GM12872 (cell line): ENCODE measurements around the gene ZNF324.

Source experiments
- CTCF ChIP-seq: IDR thresholded peaks from 3 replicates; pipeline ENCODE4 v1.5.1; 2011; ENCODE audit warnings: low read depth, mild to moderate bottlenecking, low read length, moderate library complexity; ENCODE audit not compliant: insufficient read depth

The ZNF324 gene

GRCh38 chr19:58516246-58516836, 49.5 kb downstream of the ZNF324 start:
- TF ChIP-seq CTCF = no peak

DNA sequence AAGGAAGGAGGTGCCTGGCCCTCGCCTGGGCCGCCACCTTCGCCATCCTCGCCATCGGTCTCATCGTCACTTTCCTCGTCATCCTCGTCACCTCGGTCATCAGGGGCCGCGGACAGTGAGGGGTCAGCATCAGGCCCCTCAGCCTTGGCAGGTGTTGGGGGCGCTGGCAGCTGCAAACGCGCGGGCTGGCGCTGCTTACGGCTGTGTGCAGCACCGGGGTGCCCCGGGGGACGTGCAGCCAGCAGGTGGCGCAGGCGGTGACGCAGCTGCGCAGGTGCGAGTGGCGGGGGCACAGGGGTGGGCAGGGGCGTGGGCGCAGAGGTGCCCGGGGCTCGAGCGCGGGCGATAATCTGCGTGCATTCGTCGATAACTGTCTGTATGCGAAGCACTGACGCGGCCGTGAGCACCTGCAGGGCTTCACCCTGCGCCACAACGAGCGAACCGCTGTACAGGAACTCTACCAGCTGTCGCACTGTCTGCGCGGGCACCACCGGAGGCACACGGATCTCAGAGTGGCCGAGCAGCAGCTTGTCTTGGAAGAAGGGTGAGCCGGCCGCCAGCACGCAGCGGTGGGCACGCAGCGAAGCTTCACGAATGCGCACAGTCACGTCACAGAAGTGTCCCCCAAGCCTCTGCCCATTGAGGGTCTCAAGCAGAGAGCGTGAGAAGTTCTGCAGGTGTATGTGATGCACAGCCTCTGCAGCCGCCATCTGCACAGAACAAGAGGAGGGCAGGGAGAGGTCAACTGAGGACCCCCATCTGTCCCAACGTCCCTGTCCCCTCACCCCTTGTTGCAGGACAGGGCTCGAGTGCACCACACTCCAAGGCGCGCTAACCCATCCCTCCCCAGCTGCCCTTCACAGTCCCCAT, 50.3 kb downstream of the ZNF324 start:
- TF ChIP-seq CTCF = no peak

GRCh38 chr19:58518256-58519086, 51.6 kb downstream of the ZNF324 start:
- TF ChIP-seq CTCF = no peak

DNA sequence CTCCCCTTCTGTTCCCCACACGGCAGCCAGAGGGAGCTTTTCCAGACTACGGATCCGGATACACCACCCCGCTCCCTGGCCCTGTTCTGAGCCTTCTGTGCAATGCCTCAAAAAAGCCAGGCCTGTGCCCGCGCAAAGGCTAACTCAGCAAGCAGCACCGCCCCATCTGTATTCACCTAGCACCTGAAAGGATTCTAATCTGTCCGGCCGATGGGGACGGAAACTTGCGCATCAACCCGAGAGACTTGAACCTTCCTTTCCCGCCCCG, 52.1 kb downstream of the ZNF324 start:
- TF ChIP-seq CTCF = peak; percentile 59

DNA sequence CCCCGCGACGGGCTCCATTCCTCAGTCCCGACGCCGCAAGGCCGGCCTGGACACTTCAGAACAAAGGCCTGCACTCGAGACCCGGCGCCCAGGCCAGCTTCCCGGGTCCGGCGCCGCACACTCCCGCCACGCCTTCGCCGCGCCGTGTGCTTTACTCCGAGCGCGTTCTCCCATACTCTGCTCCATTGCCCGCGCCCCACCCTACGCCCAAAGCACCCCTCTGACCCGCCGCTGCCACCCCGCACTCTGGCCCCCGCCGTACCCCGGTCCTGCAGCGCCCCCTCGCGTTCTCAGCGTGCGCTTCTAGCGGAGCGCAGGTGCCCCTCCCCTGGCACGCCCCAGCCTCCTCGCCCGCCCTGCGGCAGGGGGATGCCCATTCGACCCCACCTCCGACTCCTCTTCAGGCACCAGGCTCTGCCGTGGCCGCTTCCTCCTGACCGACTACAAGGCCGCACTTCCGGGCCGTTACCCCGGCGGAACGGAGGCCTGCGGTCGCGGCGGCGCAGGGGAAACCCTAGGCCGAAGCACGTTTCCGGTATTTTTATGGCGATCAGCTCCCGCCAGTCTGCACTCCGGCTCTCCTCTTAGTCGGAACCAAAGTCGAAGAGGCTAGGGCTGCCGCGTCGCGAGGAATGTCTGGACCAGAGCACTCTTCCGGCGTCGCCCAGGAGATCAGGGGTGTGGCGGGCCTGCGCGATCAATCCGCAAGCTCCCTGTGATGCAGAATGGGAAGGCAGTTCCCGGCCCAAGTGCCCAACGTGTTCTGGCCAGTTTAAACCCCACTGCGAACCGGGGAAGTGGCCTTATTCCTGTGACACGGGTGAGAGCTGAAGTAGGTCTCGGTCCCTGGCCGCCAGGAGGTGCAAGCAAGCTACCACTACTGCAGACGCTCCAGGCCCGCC, 52.7 kb downstream of the ZNF324 start, which contains the start of gene ZBTB45:
Gene ZBTB45, minus strand, starts transcription at position 456 of the 902 bp plus-strand sequence. CDS start 2,137 bp downstream, outside the sequence.
- TF ChIP-seq CTCF = peak; percentile 81

DNA sequence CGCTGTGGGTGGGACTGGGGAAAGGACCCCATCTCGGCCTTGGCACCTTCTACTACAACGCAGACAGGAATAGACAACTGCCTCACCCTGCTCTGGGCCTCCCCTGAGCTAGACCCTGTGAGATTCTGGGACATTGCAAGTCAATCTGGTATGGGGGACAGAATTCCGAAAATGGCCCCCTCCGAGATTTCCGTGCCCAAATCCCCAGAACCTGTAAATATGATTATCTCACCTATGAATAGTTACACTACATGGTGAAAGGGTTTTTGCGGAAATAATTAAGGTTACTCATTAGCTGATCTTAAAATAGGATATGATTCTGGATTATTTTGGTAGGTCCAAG, 53.3 kb downstream of the ZNF324 start:
- TF ChIP-seq CTCF = no peak

DNA sequence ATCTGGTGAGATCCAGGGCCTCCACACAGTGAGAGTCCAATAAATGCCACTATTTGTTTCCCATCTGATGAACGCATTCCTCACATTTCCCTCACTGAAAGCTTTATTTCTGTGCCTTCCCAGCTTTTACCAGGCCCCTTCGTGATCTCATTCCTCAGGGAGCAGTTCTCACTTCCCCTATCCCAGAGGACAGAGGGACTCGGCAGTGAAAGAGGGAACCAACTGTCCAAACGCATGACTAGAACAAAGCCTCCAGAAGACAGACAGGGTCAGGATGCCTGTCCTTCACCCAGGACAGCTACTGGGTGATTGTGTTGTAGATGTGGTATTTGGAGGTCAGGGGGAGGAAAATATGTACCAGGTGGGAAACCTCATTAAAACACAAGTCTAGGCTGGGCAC, 54.8 kb downstream of the ZNF324 start:
- TF ChIP-seq CTCF = no peak
